Measurements from ENCODE around the gene SORBS1. TPM values are rescaled to one million over a fixed set of nuclear protein-coding genes. Genes with fewer than 3 reads are reported as not detected.

SORBS1 gene
- polyA plus RNA-seq, 1 donor from 2014 or later: 39.5 TPM

DNA sequence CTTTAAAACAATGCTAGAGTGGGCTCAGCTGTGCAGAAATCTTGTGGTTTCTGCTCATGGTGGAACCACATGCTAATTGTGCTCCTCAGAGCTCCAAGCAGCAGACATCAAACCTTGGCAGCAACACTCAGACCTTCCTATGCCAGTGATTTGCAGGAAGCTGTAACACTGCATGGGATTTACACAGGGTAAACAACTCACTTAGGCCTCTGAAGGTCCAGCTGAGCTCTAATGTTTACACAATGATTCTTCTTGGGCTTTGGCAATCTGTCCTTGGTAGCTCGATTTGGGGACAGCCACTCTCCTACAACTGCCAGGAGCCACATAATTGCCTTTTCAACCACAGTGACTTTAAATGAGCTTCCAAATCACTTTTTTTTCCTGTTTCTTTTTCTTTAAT, 172.6 kb downstream of the SORBS1 start:
- H3K9me3 ChIP-seq (ENCODE audit: low read length): no peaks in the 10 kb centered on the region
- H3K4me3 ChIP-seq (ENCODE audit: low read length): no peak overlapping the region
- no peaks in the 10 kb centered on the region for H4K20me1 ChIP-seq (ENCODE audit: insufficient read depth)
- no peaks in the 10 kb centered on the region for H3K36me3 ChIP-seq (ENCODE audit: insufficient read depth, low read length)
- no peak overlapping the region for H2AFZ ChIP-seq (ENCODE audit: low read depth, low read length)
- H3K9ac ChIP-seq (ENCODE audit: low read length): no peak overlapping the region
- H3K27me3 ChIP-seq (ENCODE audit: insufficient read depth, low read depth, low read length): no peaks in the 10 kb centered on the region
- H3K9me2 ChIP-seq (ENCODE audit: insufficient read depth, low read length): no peaks in the 10 kb centered on the region
- no peaks in the 10 kb centered on the region for H3K79me2 ChIP-seq (replicated peaks; ENCODE audit: insufficient read depth, low read length)
- TF ChIP-seq RAD21 (conservative IDR thresholded peaks at IDR 0.05): no peak
- TF ChIP-seq, protein P1, sequence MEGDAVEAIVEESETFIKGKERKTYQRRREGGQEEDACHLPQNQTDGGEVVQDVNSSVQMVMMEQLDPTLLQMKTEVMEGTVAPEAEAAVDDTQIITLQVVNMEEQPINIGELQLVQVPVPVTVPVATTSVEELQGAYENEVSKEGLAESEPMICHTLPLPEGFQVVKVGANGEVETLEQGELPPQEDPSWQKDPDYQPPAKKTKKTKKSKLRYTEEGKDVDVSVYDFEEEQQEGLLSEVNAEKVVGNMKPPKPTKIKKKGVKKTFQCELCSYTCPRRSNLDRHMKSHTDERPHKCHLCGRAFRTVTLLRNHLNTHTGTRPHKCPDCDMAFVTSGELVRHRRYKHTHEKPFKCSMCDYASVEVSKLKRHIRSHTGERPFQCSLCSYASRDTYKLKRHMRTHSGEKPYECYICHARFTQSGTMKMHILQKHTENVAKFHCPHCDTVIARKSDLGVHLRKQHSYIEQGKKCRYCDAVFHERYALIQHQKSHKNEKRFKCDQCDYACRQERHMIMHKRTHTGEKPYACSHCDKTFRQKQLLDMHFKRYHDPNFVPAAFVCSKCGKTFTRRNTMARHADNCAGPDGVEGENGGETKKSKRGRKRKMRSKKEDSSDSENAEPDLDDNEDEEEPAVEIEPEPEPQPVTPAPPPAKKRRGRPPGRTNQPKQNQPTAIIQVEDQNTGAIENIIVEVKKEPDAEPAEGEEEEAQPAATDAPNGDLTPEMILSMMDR (IDR thresholded peaks at IDR 0.05; ENCODE audit: poor library complexity, severe bottlenecking): no peak
- TF ChIP-seq EZH2 (IDR thresholded peaks at IDR 0.05; ENCODE audit: borderline replicate concordance, insufficient read depth, low read length, poor library complexity, severe bottlenecking): no peak
- TF ChIP-seq, protein P2, sequence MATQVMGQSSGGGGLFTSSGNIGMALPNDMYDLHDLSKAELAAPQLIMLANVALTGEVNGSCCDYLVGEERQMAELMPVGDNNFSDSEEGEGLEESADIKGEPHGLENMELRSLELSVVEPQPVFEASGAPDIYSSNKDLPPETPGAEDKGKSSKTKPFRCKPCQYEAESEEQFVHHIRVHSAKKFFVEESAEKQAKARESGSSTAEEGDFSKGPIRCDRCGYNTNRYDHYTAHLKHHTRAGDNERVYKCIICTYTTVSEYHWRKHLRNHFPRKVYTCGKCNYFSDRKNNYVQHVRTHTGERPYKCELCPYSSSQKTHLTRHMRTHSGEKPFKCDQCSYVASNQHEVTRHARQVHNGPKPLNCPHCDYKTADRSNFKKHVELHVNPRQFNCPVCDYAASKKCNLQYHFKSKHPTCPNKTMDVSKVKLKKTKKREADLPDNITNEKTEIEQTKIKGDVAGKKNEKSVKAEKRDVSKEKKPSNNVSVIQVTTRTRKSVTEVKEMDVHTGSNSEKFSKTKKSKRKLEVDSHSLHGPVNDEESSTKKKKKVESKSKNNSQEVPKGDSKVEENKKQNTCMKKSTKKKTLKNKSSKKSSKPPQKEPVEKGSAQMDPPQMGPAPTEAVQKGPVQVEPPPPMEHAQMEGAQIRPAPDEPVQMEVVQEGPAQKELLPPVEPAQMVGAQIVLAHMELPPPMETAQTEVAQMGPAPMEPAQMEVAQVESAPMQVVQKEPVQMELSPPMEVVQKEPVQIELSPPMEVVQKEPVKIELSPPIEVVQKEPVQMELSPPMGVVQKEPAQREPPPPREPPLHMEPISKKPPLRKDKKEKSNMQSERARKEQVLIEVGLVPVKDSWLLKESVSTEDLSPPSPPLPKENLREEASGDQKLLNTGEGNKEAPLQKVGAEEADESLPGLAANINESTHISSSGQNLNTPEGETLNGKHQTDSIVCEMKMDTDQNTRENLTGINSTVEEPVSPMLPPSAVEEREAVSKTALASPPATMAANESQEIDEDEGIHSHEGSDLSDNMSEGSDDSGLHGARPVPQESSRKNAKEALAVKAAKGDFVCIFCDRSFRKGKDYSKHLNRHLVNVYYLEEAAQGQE (IDR thresholded peaks at IDR 0.05; ENCODE audit: borderline replicate concordance): no peak
- TF ChIP-seq SMC3 (conservative IDR thresholded peaks at IDR 0.05; ENCODE audit: poor library complexity): no peak
- TF ChIP-seq POLR2AphosphoS5 (IDR thresholded peaks at IDR 0.05): no peak
- TF ChIP-seq TAF1 (IDR thresholded peaks at IDR 0.05; ENCODE audit: low read depth): no peak
- no peaks in the 10 kb centered on the region for H3F3A ChIP-seq (ENCODE audit: insufficient read depth, low read length, poor library complexity, severe bottlenecking)
- no peak overlapping the region for H3K27ac ChIP-seq (ENCODE audit: low read length)
- no peak overlapping the region for H3K4me2 ChIP-seq (ENCODE audit: low read length)

DNA sequence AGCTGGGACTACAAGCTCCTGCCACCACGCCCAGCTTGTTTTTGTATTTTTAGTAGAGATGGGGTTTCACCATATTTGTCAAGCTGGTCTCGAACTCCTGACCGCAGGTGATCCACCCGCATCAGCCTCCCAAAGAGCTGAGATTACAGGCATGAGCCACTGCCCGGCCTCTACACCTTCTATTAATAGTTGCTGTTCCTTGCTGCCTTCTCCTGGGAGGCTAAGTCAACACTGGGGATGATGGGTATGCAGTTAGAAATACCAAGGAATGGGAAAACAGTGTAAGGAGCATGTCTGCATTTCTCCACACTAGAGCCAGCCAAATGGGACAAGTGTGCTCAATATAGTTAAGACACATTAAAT, 173.1 kb downstream of the SORBS1 start:
- no peak overlapping the region for H2AFZ ChIP-seq (ENCODE audit: low read depth, low read length)
- no peaks in the 10 kb centered on the region for H3K27me3 ChIP-seq (ENCODE audit: insufficient read depth, low read depth, low read length)
- H4K20me1 ChIP-seq (ENCODE audit: insufficient read depth): no peaks in the 10 kb centered on the region
- TF ChIP-seq POLR2AphosphoS5 (IDR thresholded peaks at IDR 0.05) (no peak), SMC3 (conservative IDR thresholded peaks at IDR 0.05; ENCODE audit: poor library complexity) (no peak), EP300 (conservative IDR thresholded peaks at IDR 0.05; ENCODE audit: poor library complexity, severe bottlenecking) (no peak), EZH2 (IDR thresholded peaks at IDR 0.05; ENCODE audit: borderline replicate concordance, insufficient read depth, low read length, poor library complexity, severe bottlenecking) (no peak), RAD21 (conservative IDR thresholded peaks at IDR 0.05) (no peak), MXI1 (conservative IDR thresholded peaks at IDR 0.05; ENCODE audit: poor library complexity, severe bottlenecking) (no peak)
- TF ChIP-seq, protein P1 (IDR thresholded peaks at IDR 0.05; ENCODE audit: poor library complexity, severe bottlenecking): no peak
- TF ChIP-seq, protein P2 (IDR thresholded peaks at IDR 0.05; ENCODE audit: borderline replicate concordance): no peak
- no peak overlapping the region for H3K9ac ChIP-seq (ENCODE audit: low read length)
- H3K9me2 ChIP-seq (ENCODE audit: insufficient read depth, low read length): no peaks in the 10 kb centered on the region
- H3K27ac ChIP-seq (ENCODE audit: low read length): no peak overlapping the region
- H3K79me2 ChIP-seq (replicated peaks; ENCODE audit: insufficient read depth, low read length): no peaks in the 10 kb centered on the region
- no peaks in the 10 kb centered on the region for H3F3A ChIP-seq (ENCODE audit: insufficient read depth, low read length, poor library complexity, severe bottlenecking)
- no peaks in the 10 kb centered on the region for H3K9me3 ChIP-seq (ENCODE audit: low read length)
- H3K4me3 ChIP-seq (ENCODE audit: low read length): no peak overlapping the region
- H3K36me3 ChIP-seq (ENCODE audit: insufficient read depth, low read length): no peaks in the 10 kb centered on the region
- H3K4me2 ChIP-seq (ENCODE audit: low read length): no peak overlapping the region

All from neural cell (in vitro differentiated cells).